HG03060 (cell line): ENCODE results near the gene CEACAM1.
"Not testable (repeated sequence)": the region's sequence is repeated elsewhere in the genome, so short reads cannot be mapped to it uniquely, and the experiment has no call there.

Source experiments
- ATAC-seq: cut with Tn5 transposase; IDR thresholded peaks from one replicate; pipeline ENCODE4 v1.9.1; 2021; ENCODE audit warnings: low read depth, moderate number of reproducible peaks; ENCODE audit not compliant: unreplicated experiment

The CEACAM1 gene

DNA sequence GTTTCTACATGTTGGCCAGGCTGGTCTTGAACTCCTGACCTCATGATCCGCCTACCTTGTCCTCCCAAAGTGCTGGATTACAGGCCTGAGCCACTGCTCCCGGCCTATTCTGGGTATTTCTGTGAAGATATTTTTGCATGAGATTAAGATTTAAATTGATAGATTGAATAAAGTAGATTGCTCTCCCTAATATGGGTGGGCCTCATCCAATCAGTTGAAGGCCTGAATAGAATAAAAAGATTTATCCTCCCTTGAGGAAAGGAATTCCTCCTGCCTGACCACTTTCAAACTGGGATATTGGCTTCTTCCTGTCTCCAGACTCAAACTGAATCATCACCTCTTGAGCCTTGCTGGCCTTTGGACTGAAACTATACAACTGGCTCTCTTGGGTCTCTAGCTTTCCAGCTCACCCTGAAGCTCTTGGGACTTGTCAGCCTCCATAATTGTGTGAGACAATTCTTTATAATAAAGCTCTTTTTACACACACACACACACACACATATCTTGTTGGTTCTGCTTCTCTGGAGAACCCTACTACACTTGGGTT lies 49.4 kb downstream of the CEACAM1 start:
- no peak for ATAC-seq

DNA sequence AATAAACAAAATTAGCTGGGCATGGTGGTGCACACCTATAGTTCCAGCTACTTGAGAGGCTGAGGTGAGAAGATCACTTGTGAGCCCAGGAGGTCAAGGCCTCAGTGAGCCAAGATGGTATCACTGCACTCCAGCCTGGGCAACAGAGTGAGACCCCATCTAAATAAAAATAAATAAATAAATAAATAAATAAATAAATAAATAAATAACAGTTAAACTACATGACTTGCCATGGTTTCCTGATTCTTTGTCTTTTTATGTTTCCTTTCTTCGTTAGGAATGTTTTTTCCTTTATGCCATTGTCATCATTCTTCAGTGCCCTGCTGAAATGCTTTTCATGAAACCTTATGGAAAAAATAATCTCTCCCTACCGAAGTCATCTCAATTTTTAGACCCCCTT lies 50.3 kb downstream of the CEACAM1 start:
- ATAC-seq, result no peak

- no peak for ATAC-seq
These were observed 51.2 kb downstream of the CEACAM1 start for GRCh38 chr19:42477117-42477516.

DNA sequence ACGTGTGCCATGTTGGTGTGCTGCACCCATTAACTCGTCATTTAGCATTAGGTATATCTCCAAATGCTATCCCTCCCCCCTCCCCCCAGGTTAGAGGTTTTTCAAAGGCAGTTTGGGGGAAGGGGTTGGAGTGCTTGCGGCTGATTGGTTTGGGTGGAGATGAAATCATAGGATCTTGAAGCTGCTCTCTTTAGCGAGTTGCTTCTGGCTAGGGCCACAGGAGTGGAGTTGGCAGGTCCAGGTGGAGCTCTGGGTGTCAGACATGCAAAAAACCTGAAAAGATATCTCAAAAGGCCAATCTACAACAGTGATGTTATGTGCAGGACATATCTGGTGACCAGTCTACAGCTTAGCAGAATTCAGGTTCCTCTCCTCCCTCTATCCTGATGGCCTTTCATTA lies 52.9 kb downstream of the CEACAM1 start:
- ATAC-seq, result no peak

GRCh38 chr19:42474743-42475142 lies 53.5 kb downstream of the CEACAM1 start:
- no peak for ATAC-seq

- ATAC-seq, result no peak
These were observed 54.6 kb downstream of the CEACAM1 start for GRCh38 chr19:42473686-42474085.

- no peak for ATAC-seq
These were observed 55.7 kb downstream of the CEACAM1 start for GRCh38 chr19:42472402-42473147.

- no peak for ATAC-seq
These were observed 56.6 kb downstream of the CEACAM1 start for GRCh38 chr19:42471554-42472249.

GRCh38 chr19:42469311-42470235 lies 58.7 kb downstream of the CEACAM1 start:
- ATAC-seq, result no peak

DNA sequence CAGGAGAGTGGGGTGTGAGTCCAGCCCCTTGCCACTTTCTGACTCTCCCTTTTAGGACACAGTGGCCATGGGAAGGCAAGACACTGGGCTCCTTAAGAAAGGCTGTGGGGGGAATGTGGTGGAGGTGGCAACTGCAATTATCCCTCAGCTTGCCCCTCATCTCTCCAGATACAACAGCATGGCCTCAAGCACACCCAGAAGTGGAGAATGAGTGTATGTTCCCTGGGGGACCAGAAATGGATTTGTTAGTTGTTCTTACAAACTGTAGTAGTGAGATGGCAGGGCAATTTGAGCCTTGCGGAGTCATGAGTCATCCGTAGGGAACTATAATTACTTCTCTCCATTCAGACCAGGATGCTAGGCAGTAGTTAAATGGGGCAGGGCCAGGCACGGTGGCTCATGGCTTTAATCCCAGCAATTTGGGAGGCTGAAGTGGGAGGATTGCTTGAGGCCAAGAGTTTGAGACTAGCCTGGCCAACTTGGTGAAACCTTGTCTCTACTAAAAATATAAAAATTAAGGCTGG lies 59.9 kb downstream of the CEACAM1 start:
- ATAC-seq, result no peak

GRCh38 chr19:42467183-42467760 lies 61.0 kb downstream of the CEACAM1 start:
- ATAC-seq, result no peak

- ATAC-seq, result no peak
These were observed 61.6 kb downstream of the CEACAM1 start for GRCh38 chr19:42466521-42467182.

DNA sequence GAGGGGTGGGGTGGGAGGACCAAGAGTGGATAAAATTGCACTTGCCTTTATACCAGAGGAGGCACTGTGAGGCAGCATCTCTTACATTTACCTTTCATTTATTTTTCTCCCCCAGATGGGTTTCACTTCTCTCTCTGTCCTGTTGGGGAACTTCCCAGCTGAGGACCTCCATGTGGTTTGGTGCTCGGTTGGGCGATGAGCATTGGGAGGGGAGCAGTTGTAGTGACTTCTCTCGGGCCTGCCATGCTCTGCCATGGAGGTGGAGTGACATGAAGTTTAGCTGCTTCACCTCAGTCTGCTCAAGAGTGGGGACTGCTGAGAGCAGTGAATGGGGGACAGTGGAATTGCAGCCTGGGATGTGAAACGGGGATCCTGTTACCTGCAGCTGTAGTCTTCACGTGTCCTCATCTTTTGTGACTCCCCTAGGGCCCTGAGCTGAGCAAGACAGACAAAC lies 62.4 kb downstream of the CEACAM1 start:
- ATAC-seq, result no peak

GRCh38 chr19:42461700-42462324 lies 66.5 kb downstream of the CEACAM1 start:
- no peak for ATAC-seq

- not testable (repeated sequence) for ATAC-seq
These were observed 67.0 kb downstream of the CEACAM1 start for GRCh38 chr19:42461231-42461630.

DNA sequence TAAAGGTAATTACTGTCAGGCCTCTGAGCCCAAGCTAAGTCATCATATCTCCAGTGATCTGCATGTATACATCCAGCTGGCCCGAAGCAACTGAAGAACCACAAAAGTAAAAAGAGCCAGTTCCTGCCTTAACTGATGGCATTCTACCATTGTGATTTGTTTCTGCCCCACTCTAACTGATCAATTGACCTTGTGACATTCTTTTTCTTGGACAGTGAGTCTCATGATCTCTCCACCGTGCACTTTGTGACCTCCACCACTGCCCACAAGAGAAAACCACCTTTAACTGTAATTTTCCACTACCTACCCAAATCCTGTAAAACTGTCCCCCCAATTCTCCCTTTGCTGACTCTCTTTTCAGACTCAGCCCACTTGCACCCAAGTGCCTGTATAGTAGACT lies 68.4 kb downstream of the CEACAM1 start:
- no peak for ATAC-seq
